ENCODE results near the gene ARHGAP15.
A peak's percentile ranks its signal among the peaks of the same experiment; 100 is the strongest.

DNA sequence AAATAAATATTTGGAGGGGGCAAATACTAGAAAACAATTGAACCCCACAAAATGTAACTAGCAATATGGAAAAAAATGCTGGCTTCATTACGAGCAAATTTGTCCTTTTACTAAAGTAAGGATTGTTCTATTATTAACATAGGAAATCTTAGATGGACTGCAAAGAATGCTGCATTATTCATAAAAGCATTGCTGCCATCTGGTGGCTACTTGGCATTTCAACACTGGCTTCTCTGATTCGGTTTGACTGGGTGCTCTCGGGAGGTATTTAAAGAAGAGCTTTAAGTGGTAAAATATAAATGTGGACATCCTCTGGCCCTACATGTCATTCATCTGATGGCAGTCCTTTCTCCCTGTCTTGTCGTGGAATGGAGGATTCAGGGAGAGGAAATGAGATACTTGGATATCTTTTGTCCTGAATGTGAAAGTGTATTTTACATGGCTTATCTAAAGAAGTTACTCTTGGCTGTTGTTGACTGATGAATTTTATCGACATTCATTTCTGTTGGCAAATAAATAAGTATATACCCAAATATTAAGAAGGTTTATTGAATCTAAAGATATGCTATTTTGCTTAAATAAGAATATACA lies 130.2 kb downstream of the ARHGAP15 start:
- TF ChIP-seq, protein P1, sequence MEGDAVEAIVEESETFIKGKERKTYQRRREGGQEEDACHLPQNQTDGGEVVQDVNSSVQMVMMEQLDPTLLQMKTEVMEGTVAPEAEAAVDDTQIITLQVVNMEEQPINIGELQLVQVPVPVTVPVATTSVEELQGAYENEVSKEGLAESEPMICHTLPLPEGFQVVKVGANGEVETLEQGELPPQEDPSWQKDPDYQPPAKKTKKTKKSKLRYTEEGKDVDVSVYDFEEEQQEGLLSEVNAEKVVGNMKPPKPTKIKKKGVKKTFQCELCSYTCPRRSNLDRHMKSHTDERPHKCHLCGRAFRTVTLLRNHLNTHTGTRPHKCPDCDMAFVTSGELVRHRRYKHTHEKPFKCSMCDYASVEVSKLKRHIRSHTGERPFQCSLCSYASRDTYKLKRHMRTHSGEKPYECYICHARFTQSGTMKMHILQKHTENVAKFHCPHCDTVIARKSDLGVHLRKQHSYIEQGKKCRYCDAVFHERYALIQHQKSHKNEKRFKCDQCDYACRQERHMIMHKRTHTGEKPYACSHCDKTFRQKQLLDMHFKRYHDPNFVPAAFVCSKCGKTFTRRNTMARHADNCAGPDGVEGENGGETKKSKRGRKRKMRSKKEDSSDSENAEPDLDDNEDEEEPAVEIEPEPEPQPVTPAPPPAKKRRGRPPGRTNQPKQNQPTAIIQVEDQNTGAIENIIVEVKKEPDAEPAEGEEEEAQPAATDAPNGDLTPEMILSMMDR (IDR thresholded peaks at IDR 0.05), result peak; percentile 57 to 62 (median 59)
- TF ChIP-seq POLR2A (IDR thresholded peaks at IDR 0.05), result no peak
- no peak for TF ChIP-seq POLR2AphosphoS5 (IDR thresholded peaks at IDR 0.05; ENCODE audit: insufficient read depth in 1 of 2, low read depth in 1 of 2)

Data from vagina (tissue), 2 donors.